ENCODE data around the gene STRIP1.

GRCh38 chr1:110002695-110003094, 31.7 kb upstream of the STRIP1 start:
- TF ChIP-seq POLR2AphosphoS5 (IDR thresholded peaks at IDR 0.05; ENCODE audit: insufficient read depth, low read depth, low read length), result no peak
- no peak for TF ChIP-seq JUN (IDR thresholded peaks at IDR 0.05; ENCODE audit: borderline replicate concordance, insufficient read depth, insufficient read length, low read depth)
- TF ChIP-seq POLR2A (IDR thresholded peaks at IDR 0.05; ENCODE audit: low read depth, low read length), result no peak
- TF ChIP-seq, protein P1, sequence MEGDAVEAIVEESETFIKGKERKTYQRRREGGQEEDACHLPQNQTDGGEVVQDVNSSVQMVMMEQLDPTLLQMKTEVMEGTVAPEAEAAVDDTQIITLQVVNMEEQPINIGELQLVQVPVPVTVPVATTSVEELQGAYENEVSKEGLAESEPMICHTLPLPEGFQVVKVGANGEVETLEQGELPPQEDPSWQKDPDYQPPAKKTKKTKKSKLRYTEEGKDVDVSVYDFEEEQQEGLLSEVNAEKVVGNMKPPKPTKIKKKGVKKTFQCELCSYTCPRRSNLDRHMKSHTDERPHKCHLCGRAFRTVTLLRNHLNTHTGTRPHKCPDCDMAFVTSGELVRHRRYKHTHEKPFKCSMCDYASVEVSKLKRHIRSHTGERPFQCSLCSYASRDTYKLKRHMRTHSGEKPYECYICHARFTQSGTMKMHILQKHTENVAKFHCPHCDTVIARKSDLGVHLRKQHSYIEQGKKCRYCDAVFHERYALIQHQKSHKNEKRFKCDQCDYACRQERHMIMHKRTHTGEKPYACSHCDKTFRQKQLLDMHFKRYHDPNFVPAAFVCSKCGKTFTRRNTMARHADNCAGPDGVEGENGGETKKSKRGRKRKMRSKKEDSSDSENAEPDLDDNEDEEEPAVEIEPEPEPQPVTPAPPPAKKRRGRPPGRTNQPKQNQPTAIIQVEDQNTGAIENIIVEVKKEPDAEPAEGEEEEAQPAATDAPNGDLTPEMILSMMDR (IDR thresholded peaks at IDR 0.05; ENCODE audit: extremely low read depth in 1 of 2, insufficient read depth in 1 of 2, low read depth in 1 of 2, low read length in 2 of 2), result no peak
- TF ChIP-seq, protein P2, sequence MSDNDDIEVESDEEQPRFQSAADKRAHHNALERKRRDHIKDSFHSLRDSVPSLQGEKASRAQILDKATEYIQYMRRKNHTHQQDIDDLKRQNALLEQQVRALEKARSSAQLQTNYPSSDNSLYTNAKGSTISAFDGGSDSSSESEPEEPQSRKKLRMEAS (IDR thresholded peaks at IDR 0.05; ENCODE audit: insufficient read depth, insufficient read length), result no peak
- TF ChIP-seq FOS (IDR thresholded peaks at IDR 0.05; ENCODE audit: borderline replicate concordance, insufficient read depth, low read length), result no peak

Data from endothelial cell of umbilical vein (primary cell).